GM19239 (cell line): Measurements from ENCODE around the gene CRB2.

Experiments
- DNase-seq: peaks from one replicate; pipeline ENCODE4 v3.0.0; 2011; ENCODE audit warnings: low spot score; ENCODE audit not compliant: insufficient read length
- FAIRE-seq: peaks from 2 replicates; lab custom pipeline; 2011; peaks lifted over from hg19 to GRCh38; lab: Jason Lieb, UNC

Gene CRB2

DNA sequence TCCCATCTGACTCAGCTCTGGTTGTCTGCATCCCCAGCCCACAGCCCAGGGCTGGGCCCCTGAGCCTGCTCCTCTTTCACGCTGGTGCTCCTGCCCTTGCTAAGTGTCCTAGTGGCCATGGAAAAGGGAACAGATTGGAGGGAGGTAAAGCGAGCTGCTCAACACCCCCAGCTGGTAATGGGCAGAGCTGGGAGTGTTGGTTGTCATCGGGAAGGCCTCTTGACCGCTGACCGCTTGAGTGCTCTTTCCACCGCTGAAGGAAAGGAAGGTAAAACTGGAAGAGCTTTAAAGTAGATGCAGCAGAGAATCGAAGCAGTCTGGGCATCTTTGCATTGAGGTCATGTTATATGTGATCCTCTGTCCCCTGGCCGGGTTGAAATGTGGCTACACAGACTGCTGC is 60.2 kb downstream of the CRB2 start:
- FAIRE-seq (no peak), DNase-seq (no peak)

DNA sequence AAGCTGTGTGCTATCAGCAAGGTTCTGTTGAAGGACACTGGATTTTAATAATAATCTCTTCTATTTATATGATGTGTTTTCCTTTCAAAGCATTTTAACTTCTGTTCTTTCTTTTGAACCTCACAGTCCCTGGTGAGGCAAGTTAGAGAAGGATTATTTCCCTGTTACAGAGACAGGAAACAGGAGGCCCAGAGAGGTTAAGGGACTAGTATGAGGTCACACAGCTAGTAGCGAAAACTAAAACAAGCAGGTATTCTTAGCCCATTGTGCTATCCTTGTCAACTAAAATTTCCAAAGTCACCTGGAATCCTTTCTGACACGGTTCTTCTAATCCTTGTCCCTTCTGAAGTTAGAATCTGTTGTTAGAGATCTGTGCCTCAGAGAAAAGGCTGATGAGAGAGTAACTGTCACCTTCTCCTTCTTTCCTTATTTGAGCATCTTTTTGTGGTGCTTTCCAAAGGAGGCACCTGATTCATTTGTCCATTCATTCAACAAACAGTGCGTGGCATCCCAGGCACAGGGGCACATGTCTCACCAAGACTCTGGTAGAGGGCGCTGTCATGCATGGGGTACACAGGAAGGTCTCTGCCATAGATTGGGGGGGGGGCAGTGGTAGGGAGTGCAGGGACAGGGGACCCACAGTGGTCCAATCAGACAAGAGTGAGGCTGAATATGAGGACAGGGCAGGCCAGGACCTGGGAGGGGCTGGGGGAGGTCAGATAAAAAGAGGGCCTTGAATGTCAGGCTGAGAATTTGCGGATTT is 61.5 kb downstream of the CRB2 start:
- DNase-seq (no peak), FAIRE-seq (no peak)

DNA sequence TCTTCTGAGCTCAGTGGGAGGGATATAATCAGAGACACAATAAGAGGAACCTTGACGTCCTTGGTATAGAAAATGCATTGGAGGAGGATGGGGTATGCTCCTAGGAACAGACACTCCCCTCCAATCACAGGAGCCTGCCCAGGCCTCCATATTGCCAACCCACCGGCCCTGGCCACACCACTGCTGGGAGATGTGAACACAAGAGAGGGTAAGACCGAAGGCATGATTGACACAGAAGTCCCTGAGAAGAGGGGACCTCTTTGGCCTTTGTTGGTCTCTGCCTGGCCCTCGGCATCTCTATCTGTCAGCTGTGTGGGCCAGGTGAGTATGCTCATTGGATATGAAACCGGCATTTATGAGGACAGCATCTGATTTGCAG is 62.0 kb downstream of the CRB2 start:
- DNase-seq = no peak
- FAIRE-seq = no peak

DNA sequence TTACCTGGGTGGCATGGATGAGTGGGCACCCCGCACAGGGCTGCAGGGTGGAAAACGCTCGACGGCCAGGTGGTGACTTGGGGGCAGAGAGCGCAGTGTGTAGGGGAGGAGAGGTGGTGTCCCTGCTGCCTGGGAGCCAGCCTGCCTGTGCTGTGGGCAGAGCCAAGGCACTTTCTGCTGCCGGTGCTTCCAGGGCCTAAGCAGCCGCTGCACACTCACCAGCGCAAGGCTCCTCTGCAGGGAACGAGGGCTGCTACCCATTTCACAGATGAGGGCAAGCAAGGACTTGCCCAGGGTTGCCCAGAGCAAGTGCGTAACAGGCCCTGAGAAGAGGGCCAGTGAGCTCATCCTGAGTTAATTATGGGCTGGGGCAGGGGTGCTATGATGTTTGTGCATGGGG is 62.5 kb downstream of the CRB2 start:
- DNase-seq (no peak), FAIRE-seq (no peak)

DNA sequence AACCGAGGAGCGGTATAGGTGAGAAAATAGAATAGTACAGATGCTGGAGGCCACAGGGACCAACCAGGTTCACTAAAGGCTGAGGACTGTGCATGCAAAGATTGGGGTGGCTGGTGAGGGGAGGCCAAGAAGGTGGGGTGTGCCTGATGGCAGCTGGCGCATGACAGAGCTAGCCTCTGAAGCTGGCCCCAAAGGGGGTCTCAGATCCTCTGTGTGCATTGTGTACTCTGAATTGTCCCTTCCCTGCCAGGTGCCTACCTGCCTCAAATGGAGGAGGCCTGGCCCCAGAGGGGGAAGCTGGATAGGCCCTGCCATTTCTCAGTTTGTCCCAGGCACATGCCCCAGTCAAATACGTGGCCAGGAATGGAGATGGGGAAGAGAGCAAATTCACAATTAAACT is 63.1 kb downstream of the CRB2 start:
- no peak for DNase-seq
- no peak for FAIRE-seq

DNA sequence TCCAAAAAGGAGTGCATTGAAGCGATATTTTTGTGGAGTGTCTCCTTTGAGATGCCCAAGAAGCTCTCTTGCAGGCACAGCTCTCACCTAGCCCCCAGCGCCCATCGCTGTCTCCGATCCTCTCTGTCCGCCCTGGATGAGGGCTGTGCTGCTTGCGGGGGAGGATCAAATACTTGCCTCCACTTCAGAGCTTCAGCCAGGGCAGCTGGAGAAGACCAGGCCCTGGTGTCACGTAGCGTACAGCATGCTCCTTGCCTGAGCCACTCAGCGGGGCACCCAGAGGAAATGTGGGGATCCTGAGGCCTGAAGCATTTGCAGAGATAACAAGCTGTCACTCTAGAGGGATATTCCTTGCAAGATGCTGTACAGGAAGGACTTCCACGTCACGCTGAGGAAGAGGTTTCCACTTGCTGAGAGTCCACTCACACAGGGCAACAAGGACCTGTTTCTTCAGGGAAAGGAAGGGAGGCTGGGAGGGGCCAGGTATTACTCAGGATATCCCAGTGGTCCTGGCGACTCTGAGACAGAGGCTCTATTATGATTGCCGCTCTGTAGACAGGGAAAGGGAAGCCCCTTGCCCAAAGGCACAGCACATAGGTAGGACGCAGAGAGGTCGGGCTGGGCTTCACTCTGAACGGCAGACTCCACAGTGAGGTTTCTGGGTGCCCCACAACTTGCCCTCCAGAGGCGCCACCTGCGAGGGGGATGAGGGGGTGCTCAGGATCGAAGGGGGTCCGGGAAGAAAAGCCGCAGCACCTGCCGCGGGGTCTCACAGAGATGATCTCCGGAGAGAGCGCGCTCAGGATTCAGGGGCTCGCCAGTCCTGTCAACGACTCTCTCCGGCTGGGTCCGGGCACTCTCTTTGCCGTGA is 64.0 kb downstream of the CRB2 start:
- no peak for FAIRE-seq
- DNase-seq = no peak

DNA sequence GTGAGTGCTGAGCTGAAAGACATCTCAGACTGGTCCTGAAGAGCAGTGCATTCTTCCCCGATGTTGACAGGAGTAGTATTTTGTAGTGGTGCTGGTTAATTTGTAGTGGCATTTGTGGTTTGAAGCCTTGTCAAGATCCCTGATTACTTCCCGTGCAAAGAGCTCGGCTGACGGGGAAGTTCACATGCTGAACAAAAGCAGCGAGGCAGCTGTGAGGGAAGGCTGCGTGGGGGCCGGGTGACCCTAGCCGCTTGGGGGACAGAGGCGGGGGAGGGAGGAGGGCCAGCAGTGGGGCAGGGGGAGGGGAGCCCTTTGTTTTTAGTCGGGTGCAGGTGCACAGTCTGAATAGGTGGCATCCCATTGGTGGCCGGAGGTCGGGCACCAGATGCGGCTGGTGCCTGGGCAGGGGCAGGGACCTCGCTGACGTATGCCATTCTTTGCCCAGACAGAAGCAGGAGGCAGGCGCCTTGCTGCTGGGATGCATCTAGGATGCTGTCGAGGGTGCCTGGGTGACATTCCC is 64.7 kb downstream of the CRB2 start:
- no peak for FAIRE-seq
- no peak for DNase-seq

DNA sequence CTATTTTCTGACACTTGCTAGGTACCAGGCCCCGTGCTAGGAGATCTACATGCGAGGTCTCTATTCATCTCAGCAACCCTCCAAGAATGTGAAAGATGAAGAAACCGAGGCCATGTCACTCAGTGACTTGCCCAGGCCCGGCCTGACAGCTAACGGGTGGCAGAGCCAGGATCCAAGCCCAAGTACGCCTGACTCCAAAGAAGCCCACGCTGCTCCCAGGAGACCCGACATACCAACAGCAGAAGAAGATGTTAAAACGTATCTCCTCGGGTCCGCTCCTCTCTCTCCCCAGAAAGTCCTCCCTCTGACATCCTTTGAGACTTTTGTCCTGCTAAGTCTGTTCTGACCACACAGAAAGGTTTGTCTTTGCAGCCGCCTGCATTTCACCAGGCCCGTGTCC is 65.2 kb downstream of the CRB2 start:
- DNase-seq (no peak), FAIRE-seq (no peak)

DNA sequence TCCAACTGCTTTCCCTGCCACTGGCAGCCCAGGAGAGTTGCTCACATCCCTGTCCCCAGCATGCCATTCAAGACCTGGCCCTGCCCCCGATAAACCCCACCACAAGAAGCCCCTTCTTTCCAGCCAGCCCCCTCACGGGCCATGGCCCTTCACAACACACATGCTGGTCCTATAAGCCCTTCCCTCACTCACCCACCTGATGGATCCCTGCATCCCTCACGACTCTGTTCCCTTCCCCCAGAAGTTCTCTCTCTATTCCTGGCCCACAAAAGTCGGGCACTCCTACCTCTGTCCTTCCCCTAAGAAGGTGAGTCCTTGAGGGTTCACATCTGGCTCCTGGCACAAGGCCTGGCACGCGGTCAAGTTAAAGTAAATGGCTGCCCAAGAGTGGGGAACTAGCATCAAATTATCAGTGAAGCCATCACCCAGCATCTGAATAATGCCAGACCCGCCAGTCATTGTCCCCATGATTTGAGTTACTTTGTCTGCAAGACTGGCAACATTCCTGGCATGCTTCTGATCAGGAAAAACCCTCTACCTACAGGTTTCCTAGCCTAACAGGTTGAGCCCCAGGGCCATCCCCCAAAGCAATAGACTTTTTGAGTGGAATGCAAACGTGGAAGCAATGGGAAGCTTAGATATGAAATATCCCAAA is 65.9 kb downstream of the CRB2 start:
- FAIRE-seq (no peak), DNase-seq (no peak)

DNA sequence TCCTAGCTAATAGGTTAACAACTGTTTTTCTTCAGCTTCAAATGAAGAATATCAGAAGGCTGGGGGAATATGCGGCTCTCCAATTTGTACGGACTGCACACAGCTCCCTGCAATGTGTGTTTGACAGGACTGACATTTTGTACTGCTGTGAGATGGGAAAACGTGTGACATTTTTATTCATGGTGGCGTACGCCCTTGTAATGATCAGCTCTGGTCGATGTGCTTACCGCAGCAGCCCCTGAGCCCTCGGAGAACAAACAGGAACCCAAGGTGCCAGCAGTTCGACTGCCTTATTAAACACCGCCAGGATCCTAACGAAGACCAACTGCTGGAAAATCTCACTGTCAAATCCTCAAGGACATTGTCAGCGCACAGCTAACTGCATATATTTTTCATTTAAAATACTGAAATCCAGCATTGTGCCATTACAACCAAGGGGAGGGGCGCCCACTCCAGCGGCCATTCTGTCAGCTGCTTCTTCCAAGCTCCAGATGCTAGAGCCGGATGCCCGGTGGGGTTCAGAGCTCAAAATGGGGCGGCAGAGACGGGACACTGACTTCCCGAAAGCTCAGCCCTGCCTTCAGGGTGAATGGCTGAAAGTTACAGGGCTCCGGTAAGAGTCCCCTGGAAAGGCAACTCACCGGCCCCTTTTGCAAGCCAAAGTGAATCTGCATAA is 66.8 kb downstream of the CRB2 start:
- FAIRE-seq (no peak), DNase-seq (no peak)

DNA sequence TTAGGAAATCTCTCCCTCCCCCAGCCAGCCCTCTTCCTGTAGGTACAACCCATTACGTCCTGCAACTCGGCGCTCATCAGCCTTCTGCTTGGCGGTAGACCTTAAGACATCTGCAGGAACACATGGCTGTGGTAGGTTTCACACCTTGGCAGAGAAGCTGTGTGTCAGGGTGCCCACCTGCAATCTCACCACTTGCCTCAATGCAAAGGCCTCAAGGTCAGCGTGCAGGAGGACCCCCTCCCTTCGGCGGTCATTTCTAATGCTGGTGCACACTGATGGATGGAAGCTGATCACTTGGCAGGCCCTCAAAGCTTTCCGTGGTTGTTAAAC is 67.3 kb downstream of the CRB2 start:
- no peak for DNase-seq
- no peak for FAIRE-seq

DNA sequence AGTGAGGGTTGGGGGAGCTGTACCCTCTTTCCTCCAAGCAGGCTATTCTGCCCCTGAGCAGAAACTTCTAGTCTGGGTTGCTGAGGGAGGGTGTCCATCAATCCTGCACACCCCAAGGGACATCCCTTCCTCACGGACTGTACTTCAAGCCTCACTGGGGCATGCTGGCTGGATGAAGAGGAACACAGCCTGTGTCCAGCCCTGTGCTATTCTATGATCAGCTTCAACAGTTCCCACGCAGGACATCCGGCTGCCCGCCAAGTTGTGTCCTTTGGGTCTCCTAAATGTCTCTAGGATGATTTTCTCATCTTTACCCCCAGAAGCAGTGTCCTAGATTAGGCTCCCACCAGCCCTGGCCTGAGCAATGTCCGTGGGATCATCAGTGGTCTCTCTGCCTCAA is 68.1 kb downstream of the CRB2 start:
- no peak for DNase-seq
- no peak for FAIRE-seq

DNA sequence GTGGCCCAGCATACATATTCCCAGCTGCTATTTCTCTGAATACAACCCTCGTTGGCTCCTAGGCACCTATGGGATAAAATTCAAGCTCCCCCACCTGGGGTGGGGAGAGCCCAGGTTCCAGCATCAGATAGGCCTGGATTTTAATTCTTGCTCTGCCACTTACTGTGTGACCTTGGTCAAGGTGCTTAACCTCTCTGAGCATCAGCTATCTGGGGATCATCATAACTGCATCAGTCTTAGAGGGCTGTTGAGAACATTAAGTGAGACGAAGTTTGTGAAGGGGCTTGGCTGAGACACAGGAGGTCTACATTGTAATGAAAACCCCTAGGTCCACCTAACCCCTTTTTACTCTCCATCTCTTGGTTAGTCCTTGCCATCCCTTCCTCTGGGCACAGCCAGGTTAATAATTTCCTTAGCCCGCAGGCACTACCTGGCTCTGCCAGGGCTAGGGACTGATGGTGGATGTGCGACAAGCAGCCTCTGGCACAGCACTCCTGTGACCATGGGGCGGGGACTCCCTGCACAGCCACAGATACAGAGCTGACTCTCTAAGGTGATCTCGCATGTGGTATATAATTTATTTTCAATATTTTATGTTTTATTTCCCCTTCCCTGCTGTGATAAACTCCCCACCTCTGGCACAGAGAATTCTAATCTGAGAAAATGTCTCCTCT is 68.7 kb downstream of the CRB2 start:
- FAIRE-seq (no peak), DNase-seq (no peak)

DNA sequence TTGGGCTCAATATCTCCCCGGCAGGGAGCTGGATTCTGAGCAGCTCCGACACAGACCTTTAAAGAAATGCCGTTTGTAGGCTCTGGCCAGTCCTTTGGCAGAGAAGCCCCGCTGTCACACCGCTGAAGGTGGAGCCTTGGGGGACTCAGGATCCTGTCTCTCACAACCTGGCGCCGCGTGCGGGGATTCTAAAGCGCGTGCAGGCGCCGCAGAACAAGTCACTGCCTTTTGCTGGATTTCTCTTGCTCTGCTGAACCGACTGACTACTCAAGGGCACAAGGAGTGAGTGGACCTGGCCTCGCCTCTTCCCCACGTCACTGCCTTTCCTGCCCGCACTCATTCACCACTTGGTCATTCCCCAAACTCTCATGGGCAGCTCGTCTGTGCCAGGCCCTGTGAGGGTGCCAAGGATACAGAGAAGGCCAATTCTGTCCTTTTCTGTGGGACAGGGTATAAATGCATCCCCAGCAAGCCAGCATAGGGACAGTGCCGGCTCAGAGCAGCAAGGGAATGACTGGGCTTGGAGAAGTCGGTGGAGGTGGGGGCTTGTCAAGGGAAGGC is 69.3 kb downstream of the CRB2 start:
- no peak for FAIRE-seq
- no peak for DNase-seq

DNA sequence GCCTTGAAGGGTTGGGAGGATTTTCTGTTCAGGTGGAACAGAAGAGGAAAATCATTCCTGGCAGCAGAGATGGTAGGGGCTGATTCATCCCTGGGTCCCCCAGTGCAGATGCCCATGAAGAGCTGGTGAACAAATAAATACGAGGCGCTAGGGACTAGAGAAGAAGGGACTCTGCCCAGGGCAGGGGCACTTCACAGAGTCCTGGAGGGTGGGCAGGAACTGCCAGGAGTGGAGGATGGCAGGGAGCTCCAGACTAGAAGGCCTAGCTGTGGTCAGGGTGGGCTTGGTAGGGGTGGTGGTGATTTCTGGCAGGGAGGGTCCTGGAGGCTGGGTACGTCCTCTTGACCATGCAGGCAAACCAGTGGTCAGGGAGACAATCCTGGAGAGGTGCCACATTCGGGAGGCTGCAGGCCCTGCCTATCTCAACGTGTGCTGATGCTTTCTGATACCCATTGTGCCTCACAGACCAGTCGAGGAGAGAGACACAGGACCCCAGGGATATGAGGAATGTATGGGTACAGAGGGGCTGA is 69.9 kb downstream of the CRB2 start:
- DNase-seq (no peak), FAIRE-seq (no peak)

DNA sequence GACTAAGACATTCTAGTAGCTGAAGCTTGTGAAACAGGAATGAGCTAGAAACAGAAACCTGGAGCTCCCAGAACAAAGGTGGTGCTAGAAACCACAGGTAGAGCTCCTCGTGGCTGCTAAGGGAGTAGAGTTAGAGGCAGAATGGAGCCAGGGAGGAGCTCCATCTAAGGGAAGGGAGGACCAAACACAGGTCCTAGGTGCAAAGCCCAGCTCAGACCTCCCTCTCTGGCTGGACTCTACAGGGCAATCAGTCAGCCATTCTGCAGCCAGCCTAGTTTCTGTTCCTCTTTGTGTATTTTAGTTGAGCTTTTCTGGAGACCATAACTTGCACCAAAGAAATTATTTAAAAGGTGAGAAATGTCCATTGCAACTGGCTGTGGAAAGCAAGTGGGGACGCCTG is 70.4 kb downstream of the CRB2 start:
- FAIRE-seq = peak; percentile 26
- DNase-seq = peak; percentile 64
